Keratinocyte (primary cell): ENCODE data around the gene TPCN2. TPM values are rescaled to one million over a fixed set of nuclear protein-coding genes. Genes with fewer than 3 reads are reported as not detected.

Experiments used
- DNase-seq: peaks from one replicate; pipeline ENCODE4 v3.0.0-alpha.2; 2011; ENCODE audit warnings: low read depth, missing footprints, low spot score
- FAIRE-seq: peaks from 2 replicates; lab custom pipeline; 2011; peaks lifted over from hg19 to GRCh38; lab: Jason Lieb, UNC
- H2AFZ ChIP-seq: 2 replicates; pipeline ENCODE4 v1.6.0; 2012; ENCODE audit warnings: low read length, control low read depth, inconsistent platforms; ENCODE audit not compliant: control insufficient read depth
- H3K27ac ChIP-seq: 2 replicates; pipeline ENCODE4 v1.5.1; 2011; ENCODE audit warnings: low read length; ENCODE audit not compliant: control insufficient read depth, insufficient read depth
- H3K27me3 ChIP-seq: 3 replicates; pipeline ENCODE4 v1.6.0; 2011; ENCODE audit warnings: low read length; ENCODE audit not compliant: control insufficient read depth, insufficient read depth; ENCODE audit errors: extremely low read depth
- H3K36me3 ChIP-seq, 2 experiments: 2 replicates in 1 of 2; 3 replicates in 1 of 2; pipeline ENCODE4 v1.5.1; 2011; ENCODE audit warnings: low read length in 2 of 2, mild to moderate bottlenecking in 1 of 2; ENCODE audit not compliant: control insufficient read depth in 2 of 2, insufficient read depth in 2 of 2; ENCODE audit errors: extremely low read depth in 1 of 2
- H3K4me1 ChIP-seq: 3 replicates; pipeline ENCODE4 v1.5.1; 2011; ENCODE audit warnings: low read length; ENCODE audit not compliant: control insufficient read depth, insufficient read depth; ENCODE audit errors: extremely low read depth
- H3K4me2 ChIP-seq: 3 replicates; pipeline ENCODE4 v1.6.0; 2011; ENCODE audit warnings: low read depth, low read length; ENCODE audit not compliant: control insufficient read depth, insufficient read depth; ENCODE audit errors: extremely low read depth
- H3K4me3 ChIP-seq, 3 experiments: fragments of 200-600 bp in 1 of 3; sonication (generic) in 1 of 3; 2 replicates in 2 of 3; 3 replicates in 1 of 3; pipeline ENCODE4 v1.5.1; 2011 to 2016; ENCODE audit warnings: low read length in 3 of 3, mild to moderate bottlenecking in 3 of 3, control low read depth in 2 of 3, inconsistent platforms in 1 of 3, low read depth in 1 of 3, mixed read lengths in 1 of 3, mixed run types in 1 of 3, moderate library complexity in 1 of 3; ENCODE audit not compliant: control insufficient read depth in 2 of 3, insufficient read depth in 2 of 3; ENCODE audit errors: extremely low read depth in 1 of 3
- H3K79me2 ChIP-seq: 2 replicates; pipeline ENCODE4 v1.6.0; 2012; ENCODE audit warnings: low read length; ENCODE audit not compliant: control insufficient read depth, insufficient read depth
- H3K9ac ChIP-seq: 3 replicates; pipeline ENCODE4 v1.6.0; 2011; ENCODE audit warnings: low read length; ENCODE audit not compliant: control insufficient read depth, insufficient read depth; ENCODE audit errors: extremely low read depth
- H3K9me1 ChIP-seq: 3 replicates; pipeline ENCODE4 v1.6.0; 2011; ENCODE audit warnings: low read length; ENCODE audit not compliant: control insufficient read depth, insufficient read depth; ENCODE audit errors: extremely low read depth
- H3K9me3 ChIP-seq: 2 replicates; pipeline ENCODE4 v1.5.1; 2012; ENCODE audit warnings: low read depth, low read length; ENCODE audit not compliant: control insufficient read depth
- H4K20me1 ChIP-seq: 3 replicates; pipeline ENCODE4 v1.6.0; 2011; ENCODE audit warnings: low read length; ENCODE audit not compliant: control insufficient read depth, insufficient read depth; ENCODE audit errors: extremely low read depth
- CTCF ChIP-seq, 3 experiments: IDR thresholded peaks in 1 of 3; conservative IDR thresholded peaks in 1 of 3; optimal IDR thresholded peaks in 1 of 3; 2 replicates in 2 of 3; 3 replicates in 1 of 3; pipeline versions ENCODE3 to v1.5.1; 2011; ENCODE audit warnings: low read length in 3 of 3, mild to moderate bottlenecking in 3 of 3, moderate library complexity in 2 of 3, control low read depth in 1 of 3, inconsistent platforms in 1 of 3; ENCODE audit not compliant: insufficient read depth in 2 of 3; ENCODE audit errors: extremely low read depth in 1 of 3
- EZH2 ChIP-seq: IDR thresholded peaks from one replicate; pipeline ENCODE4 v1.6.1; 2012; ENCODE audit warnings: inconsistent platforms, mild to moderate bottlenecking, low read length, moderate library complexity
- dilution Hi-C: fragments of 300-500 bp; cut with MboI; formaldehyde crosslinking; loops from one replicate; pipeline ENCODE4 v1.7.0; 2020; ENCODE audit warnings: low sequenced_read_pairs; ENCODE audit not compliant: extremely low pct_ligation_motif_present
- polyA plus RNA-seq, 5 experiments: library from polyadenylated mRNA; depleted of rRNA in 3 of 5; stranded (reverse) in 3 of 5; stranded (forward) in 1 of 5; unstranded in 1 of 5; fragments of >200 nt; gene quantifications; 1 replicate in 1 of 5; 2 replicates in 3 of 5; 3 replicates in 1 of 5; pipeline versions ENCODE4 v1.2.1 to v1.2.3, GENCODE V29; 2011 to 2012; ENCODE audit warnings: missing spikeins in 2 of 5, low read depth in 1 of 5, low replicate concordance in 1 of 5

The TPCN2 gene
- polyA plus RNA-seq, 1 donor (not counting 4 experiments of a cell fraction or from before 2014, with no cell fraction given) = 7.7 TPM

GRCh38 chr11:69127081-69127850 lies 78.5 kb downstream of the TPCN2 start:
- dilution Hi-C loops = no loop called here
- TF ChIP-seq CTCF (optimal IDR thresholded peaks at IDR 0.05 in 1 of 3, IDR thresholded peaks at IDR 0.05 in 1 of 3, conservative IDR thresholded peaks at IDR 0.05 in 1 of 3; ENCODE audit: extremely low read depth in 1 of 3, insufficient read depth in 2 of 3, low read length in 3 of 3) = no peak
- no peak for TF ChIP-seq EZH2
- Histone ChIP-seq H3K9me3 (peaks cover 3% of the 10 kb centered on the region), H2AFZ (no peak overlapping the region), H3K4me1 (peaks cover 16% of the 10 kb centered on the region), H3K36me3 (no peaks in the 10 kb centered on the region), H3K79me2 (no peaks in the 10 kb centered on the region), H4K20me1 (no peaks in the 10 kb centered on the region), H3K4me3 (no peak overlapping the region), H3K27me3 (no peaks in the 10 kb centered on the region), H3K9ac (no peak overlapping the region), H3K27ac (no peak overlapping the region), H3K4me2 (no peak overlapping the region), H3K9me1 (no peaks in the 10 kb centered on the region)
- FAIRE-seq (no peak), DNase-seq (no peak)

DNA sequence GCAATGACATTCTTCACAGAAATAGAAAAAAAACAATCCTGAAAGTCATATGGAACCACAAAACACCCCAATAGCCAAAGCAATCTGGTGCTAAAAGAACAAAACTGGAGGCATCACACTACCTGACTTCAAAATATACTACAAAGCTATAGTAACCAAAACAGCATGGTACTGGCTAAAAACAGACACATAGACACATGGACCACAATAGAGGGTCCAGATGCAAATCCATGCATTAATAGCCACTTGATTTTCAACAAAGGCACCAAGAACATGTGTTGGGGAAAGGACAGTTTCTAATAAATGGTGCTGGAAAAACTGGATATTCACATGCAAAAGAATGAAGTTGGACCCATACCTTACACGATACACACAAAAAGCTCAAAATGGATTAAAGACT lies 79.2 kb downstream of the TPCN2 start:
- H3K4me2 ChIP-seq = no peak overlapping the region
- H3K4me1 ChIP-seq = peaks cover 10% of the 10 kb centered on the region
- no peak overlapping the region for H3K27ac ChIP-seq
- TF ChIP-seq EZH2 = no peak
- no peak for TF ChIP-seq CTCF (optimal IDR thresholded peaks at IDR 0.05 in 1 of 3, IDR thresholded peaks at IDR 0.05 in 1 of 3, conservative IDR thresholded peaks at IDR 0.05 in 1 of 3; ENCODE audit: extremely low read depth in 1 of 3, insufficient read depth in 2 of 3, low read length in 3 of 3)
- H3K9me3 ChIP-seq = peaks cover 3% of the 10 kb centered on the region
- no peaks in the 10 kb centered on the region for H3K27me3 ChIP-seq
- H3K79me2 ChIP-seq = no peaks in the 10 kb centered on the region
- H3K36me3 ChIP-seq = no peaks in the 10 kb centered on the region
- dilution Hi-C loops = no loop called here
- H2AFZ ChIP-seq = no peak overlapping the region
- H3K9ac ChIP-seq = no peak overlapping the region
- DNase-seq (no peak), FAIRE-seq (no peak)
- no peaks in the 10 kb centered on the region for H4K20me1 ChIP-seq
- no peaks in the 10 kb centered on the region for H3K9me1 ChIP-seq
- H3K4me3 ChIP-seq = no peak overlapping the region
